ENCODE results near the gene ARID5B.

GRCh38 chr10:61919646-61920215, 18.2 kb downstream of the ARID5B start:
- TF ChIP-seq, protein P1, sequence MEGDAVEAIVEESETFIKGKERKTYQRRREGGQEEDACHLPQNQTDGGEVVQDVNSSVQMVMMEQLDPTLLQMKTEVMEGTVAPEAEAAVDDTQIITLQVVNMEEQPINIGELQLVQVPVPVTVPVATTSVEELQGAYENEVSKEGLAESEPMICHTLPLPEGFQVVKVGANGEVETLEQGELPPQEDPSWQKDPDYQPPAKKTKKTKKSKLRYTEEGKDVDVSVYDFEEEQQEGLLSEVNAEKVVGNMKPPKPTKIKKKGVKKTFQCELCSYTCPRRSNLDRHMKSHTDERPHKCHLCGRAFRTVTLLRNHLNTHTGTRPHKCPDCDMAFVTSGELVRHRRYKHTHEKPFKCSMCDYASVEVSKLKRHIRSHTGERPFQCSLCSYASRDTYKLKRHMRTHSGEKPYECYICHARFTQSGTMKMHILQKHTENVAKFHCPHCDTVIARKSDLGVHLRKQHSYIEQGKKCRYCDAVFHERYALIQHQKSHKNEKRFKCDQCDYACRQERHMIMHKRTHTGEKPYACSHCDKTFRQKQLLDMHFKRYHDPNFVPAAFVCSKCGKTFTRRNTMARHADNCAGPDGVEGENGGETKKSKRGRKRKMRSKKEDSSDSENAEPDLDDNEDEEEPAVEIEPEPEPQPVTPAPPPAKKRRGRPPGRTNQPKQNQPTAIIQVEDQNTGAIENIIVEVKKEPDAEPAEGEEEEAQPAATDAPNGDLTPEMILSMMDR (IDR thresholded peaks at IDR 0.05): no peak
- no peak for TF ChIP-seq POLR2A (IDR thresholded peaks at IDR 0.05)
